Measurements from ENCODE around the gene OSR1. TPM values are rescaled to one million over a fixed set of nuclear protein-coding genes. Genes with fewer than 3 reads are reported as not detected.
A peak's percentile ranks its signal among the peaks of the same experiment; 100 is the strongest.

The OSR1 gene
- total RNA-seq, 1 experiment from 2014 or later = 2.6 TPM

DNA sequence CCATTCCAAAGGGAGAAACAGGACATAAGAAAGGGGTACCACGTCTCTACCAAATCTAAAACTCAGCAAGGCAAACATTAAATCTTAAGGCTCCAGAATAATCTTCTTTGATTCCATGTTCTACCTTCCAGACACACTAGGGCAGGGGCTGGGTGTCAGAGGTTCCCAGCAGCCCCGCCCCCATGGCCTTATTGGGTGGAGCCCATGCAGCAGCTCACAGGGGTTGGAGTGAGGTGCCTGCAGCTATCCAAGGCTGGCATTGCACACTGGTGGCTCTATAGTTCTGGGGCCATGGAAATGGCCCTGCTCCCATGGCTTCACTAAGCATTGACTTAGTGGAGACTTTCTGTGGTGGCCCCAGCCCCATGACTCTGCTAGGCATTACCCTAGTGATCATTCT lies 14.9 kb upstream of the OSR1 start:
- Histone ChIP-seq H3K4me1 (ENCODE audit: control insufficient read depth in 1 of 2, insufficient read depth in 2 of 2, low read length in 2 of 2) (no peaks in the 10 kb centered on the region), H3K9me3 (ENCODE audit: control insufficient read depth in 1 of 2, insufficient read depth in 1 of 2, low read depth in 1 of 2, low read length in 2 of 2) (no peaks in the 10 kb centered on the region), H3K36me3 (ENCODE audit: control insufficient read depth in 1 of 2, insufficient read depth in 2 of 2, low read length in 2 of 2) (no peaks in the 10 kb centered on the region), H4K20me1 (ENCODE audit: insufficient read depth) (no peaks in the 10 kb centered on the region), H3K79me2 (ENCODE audit: insufficient read depth, low read length) (no peaks in the 10 kb centered on the region), H3K27ac (ENCODE audit: low read depth, low read length) (no peak overlapping the region), H3K27me3 (ENCODE audit: insufficient read depth, low read length) (no peaks in the 10 kb centered on the region; the same call in 1 of the 2 replicates), H3K9ac (ENCODE audit: low read length) (no peak overlapping the region), H2AFZ (ENCODE audit: low read depth, low read length, poor library complexity, severe bottlenecking) (no peak overlapping the region), H3K9me2 (ENCODE audit: insufficient read depth) (no peaks in the 10 kb centered on the region), H3K4me2 (ENCODE audit: low read length) (no peak overlapping the region), H3K4me3 (replicated peaks in 1 of 2; ENCODE audit: low read depth in 1 of 2, low read length in 2 of 2) (no peak overlapping the region)
- no peak for DNase-seq (ENCODE audit: low read depth, low spot score)
- 0 out of 2 replicates have a peak, but pooled peaks have one; percentile 57 for ATAC-seq
- intact Hi-C loops (cut with micrococcal nuclease) = no loop called here
- ChIA-PET RAD21 (ENCODE audit: low non-redundant PET in 1 of 2, low total read pairs in 2 of 2, uncharacterized antibody in 2 of 2, unreplicated experiment in 2 of 2) (no interaction called here), POLR2A (no interaction called here), CTCF (no interaction called here)
- no TSS peak for BruUV-seq (replicated peaks)
- TF ChIP-seq, protein P1, sequence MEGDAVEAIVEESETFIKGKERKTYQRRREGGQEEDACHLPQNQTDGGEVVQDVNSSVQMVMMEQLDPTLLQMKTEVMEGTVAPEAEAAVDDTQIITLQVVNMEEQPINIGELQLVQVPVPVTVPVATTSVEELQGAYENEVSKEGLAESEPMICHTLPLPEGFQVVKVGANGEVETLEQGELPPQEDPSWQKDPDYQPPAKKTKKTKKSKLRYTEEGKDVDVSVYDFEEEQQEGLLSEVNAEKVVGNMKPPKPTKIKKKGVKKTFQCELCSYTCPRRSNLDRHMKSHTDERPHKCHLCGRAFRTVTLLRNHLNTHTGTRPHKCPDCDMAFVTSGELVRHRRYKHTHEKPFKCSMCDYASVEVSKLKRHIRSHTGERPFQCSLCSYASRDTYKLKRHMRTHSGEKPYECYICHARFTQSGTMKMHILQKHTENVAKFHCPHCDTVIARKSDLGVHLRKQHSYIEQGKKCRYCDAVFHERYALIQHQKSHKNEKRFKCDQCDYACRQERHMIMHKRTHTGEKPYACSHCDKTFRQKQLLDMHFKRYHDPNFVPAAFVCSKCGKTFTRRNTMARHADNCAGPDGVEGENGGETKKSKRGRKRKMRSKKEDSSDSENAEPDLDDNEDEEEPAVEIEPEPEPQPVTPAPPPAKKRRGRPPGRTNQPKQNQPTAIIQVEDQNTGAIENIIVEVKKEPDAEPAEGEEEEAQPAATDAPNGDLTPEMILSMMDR (IDR thresholded peaks at IDR 0.05 in 2 of 3, conservative IDR thresholded peaks at IDR 0.05 in 1 of 3; ENCODE audit: borderline replicate concordance in 1 of 3, insufficient read depth in 1 of 3, low read depth in 2 of 3, low read length in 2 of 3) = no peak
- no peak for TF ChIP-seq YY1 (IDR thresholded peaks at IDR 0.05; ENCODE audit: extremely low read depth, insufficient replicate concordance, low read depth, low read length)
- no peak for TF ChIP-seq TCF7L2 (IDR thresholded peaks at IDR 0.05; ENCODE audit: borderline replicate concordance, extremely low read depth, insufficient read depth, insufficient read length)
- TF ChIP-seq JUND (IDR thresholded peaks at IDR 0.05) = no peak
- TF ChIP-seq, protein P2, sequence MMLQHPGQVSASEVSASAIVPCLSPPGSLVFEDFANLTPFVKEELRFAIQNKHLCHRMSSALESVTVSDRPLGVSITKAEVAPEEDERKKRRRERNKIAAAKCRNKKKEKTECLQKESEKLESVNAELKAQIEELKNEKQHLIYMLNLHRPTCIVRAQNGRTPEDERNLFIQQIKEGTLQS (IDR thresholded peaks at IDR 0.05) = no peak
- TF ChIP-seq, protein P3, sequence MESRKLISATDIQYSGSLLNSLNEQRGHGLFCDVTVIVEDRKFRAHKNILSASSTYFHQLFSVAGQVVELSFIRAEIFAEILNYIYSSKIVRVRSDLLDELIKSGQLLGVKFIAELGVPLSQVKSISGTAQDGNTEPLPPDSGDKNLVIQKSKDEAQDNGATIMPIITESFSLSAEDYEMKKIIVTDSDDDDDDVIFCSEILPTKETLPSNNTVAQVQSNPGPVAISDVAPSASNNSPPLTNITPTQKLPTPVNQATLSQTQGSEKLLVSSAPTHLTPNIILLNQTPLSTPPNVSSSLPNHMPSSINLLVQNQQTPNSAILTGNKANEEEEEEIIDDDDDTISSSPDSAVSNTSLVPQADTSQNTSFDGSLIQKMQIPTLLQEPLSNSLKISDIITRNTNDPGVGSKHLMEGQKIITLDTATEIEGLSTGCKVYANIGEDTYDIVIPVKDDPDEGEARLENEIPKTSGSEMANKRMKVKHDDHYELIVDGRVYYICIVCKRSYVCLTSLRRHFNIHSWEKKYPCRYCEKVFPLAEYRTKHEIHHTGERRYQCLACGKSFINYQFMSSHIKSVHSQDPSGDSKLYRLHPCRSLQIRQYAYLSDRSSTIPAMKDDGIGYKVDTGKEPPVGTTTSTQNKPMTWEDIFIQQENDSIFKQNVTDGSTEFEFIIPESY (IDR thresholded peaks at IDR 0.05; ENCODE audit: extremely low read depth, insufficient replicate concordance, low read length) = no peak
- TF ChIP-seq EZH2phosphoT487 (IDR thresholded peaks at IDR 0.05; ENCODE audit: borderline replicate concordance) = no peak
- TF ChIP-seq POLR2AphosphoS5 (IDR thresholded peaks at IDR 0.05; ENCODE audit: low read depth, low read length) = no peak
- TF ChIP-seq ZFX (IDR thresholded peaks at IDR 0.05) = no peak
- no peak for TF ChIP-seq CEBPB (IDR thresholded peaks at IDR 0.05; ENCODE audit: low read depth)
- TF ChIP-seq, protein P4, sequence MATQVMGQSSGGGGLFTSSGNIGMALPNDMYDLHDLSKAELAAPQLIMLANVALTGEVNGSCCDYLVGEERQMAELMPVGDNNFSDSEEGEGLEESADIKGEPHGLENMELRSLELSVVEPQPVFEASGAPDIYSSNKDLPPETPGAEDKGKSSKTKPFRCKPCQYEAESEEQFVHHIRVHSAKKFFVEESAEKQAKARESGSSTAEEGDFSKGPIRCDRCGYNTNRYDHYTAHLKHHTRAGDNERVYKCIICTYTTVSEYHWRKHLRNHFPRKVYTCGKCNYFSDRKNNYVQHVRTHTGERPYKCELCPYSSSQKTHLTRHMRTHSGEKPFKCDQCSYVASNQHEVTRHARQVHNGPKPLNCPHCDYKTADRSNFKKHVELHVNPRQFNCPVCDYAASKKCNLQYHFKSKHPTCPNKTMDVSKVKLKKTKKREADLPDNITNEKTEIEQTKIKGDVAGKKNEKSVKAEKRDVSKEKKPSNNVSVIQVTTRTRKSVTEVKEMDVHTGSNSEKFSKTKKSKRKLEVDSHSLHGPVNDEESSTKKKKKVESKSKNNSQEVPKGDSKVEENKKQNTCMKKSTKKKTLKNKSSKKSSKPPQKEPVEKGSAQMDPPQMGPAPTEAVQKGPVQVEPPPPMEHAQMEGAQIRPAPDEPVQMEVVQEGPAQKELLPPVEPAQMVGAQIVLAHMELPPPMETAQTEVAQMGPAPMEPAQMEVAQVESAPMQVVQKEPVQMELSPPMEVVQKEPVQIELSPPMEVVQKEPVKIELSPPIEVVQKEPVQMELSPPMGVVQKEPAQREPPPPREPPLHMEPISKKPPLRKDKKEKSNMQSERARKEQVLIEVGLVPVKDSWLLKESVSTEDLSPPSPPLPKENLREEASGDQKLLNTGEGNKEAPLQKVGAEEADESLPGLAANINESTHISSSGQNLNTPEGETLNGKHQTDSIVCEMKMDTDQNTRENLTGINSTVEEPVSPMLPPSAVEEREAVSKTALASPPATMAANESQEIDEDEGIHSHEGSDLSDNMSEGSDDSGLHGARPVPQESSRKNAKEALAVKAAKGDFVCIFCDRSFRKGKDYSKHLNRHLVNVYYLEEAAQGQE (IDR thresholded peaks at IDR 0.05; ENCODE audit: low read depth) = no peak
- TF ChIP-seq ELF1 (IDR thresholded peaks at IDR 0.05; ENCODE audit: borderline replicate concordance, low read depth) = no peak
- TF ChIP-seq RAD21 (IDR thresholded peaks at IDR 0.05; ENCODE audit: low read depth) = no peak
- no peak for TF ChIP-seq SP1 (IDR thresholded peaks at IDR 0.05; ENCODE audit: low read depth)
- no peak for TF ChIP-seq FOSL1 (IDR thresholded peaks at IDR 0.05; ENCODE audit: low read depth)
- no peak for TF ChIP-seq POLR2A (IDR thresholded peaks at IDR 0.05; ENCODE audit: borderline replicate concordance, extremely low read depth, insufficient read depth, insufficient read length)
- no peak for TF ChIP-seq SIN3A (IDR thresholded peaks at IDR 0.05; ENCODE audit: low read depth)

Measured in HCT116 (cell line).